Coronary artery (tissue), 2 donors: ENCODE measurements around the gene SPC25.

Experiments used
- DNase-seq: peaks from one replicate; pipeline ENCODE4 v3.0.0-alpha.2; 2017; ENCODE audit warnings: low spot score
- H3K27ac ChIP-seq, 2 donors: fragments of 200-600 bp; sonication (generic); one replicate each; pipeline ENCODE4 v1.5.1; 2016 to 2019
- H3K4me3 ChIP-seq: fragments of 200-600 bp; sonication (generic); 2 replicates; pipeline ENCODE4 v1.5.1; 2016; ENCODE audit warnings: mild to moderate bottlenecking, moderate library complexity
- TF ChIP-seq, protein P1 (sequence below): fragments of 200-600 bp; sonication (generic); IDR thresholded peaks from one replicate; pipeline ENCODE4 v1.5.1; 2019; ENCODE audit warnings: antibody characterized with exemption

Gene SPC25

DNA sequence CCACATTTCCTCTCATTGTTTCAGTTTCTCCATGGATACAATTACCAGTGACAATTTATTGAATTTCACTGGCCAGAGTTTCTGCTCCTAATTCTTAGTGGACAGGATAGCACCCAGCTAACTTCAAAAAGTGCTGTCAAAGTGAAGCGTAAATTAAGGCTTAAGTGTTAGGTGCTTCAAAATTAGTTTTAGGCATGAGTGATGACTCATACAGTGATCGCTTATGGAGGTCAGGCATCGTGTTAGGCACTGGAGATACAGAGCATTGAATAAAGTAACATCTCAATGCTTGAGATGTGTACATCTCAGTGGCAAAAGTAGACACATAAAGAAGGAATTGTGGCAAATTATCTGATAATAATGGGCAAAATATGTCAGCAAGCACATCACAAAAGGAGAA is 47.0 kb downstream of the SPC25 start:
- H3K4me3 ChIP-seq, result no peak overlapping the region
- DNase-seq, result no peak
- H3K27ac ChIP-seq, result no peak overlapping the region
- TF ChIP-seq, protein P1, sequence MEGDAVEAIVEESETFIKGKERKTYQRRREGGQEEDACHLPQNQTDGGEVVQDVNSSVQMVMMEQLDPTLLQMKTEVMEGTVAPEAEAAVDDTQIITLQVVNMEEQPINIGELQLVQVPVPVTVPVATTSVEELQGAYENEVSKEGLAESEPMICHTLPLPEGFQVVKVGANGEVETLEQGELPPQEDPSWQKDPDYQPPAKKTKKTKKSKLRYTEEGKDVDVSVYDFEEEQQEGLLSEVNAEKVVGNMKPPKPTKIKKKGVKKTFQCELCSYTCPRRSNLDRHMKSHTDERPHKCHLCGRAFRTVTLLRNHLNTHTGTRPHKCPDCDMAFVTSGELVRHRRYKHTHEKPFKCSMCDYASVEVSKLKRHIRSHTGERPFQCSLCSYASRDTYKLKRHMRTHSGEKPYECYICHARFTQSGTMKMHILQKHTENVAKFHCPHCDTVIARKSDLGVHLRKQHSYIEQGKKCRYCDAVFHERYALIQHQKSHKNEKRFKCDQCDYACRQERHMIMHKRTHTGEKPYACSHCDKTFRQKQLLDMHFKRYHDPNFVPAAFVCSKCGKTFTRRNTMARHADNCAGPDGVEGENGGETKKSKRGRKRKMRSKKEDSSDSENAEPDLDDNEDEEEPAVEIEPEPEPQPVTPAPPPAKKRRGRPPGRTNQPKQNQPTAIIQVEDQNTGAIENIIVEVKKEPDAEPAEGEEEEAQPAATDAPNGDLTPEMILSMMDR, result no peak

DNA sequence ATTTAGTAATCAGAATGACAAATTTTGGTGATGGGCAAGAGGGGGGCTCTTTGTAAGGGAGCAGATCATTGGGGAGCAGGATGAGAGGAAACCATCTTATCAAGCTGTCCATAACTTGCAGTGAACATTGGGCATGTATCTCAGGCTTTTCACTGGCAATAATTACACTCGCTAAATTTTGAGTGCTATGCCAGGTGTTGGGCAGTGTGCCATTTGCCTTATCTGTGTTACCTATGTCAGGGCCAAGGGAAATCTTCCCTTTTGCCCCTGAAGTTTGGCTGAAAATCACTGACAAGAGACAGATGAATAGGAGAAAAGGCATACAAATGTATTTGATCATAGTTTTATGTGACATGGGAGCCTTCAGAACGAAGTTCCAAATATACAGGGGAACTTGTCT is 48.8 kb downstream of the SPC25 start:
- TF ChIP-seq, protein P1, result no peak
- Histone ChIP-seq H3K4me3 (no peak overlapping the region), H3K27ac (no peak overlapping the region)
- DNase-seq, result no peak

DNA sequence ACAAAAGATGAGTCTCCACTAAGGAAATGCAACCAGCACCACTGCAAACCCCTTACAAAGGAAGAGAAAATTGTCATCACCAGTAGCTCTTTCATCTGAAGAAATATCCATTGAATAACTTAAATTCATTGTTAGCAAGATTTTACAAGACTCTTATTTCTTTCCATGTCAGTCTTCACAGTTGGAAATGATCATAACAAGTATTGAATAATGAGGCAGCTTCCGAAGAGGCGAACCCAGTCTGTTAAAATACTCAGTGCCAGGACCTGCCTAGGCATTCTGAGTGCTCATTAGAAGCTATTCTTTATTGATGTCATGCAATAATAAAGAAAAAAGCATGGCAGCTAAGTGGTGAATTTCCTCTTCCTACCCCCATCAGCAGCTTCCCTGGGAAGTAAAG is 54.3 kb downstream of the SPC25 start:
- no peak for DNase-seq
- TF ChIP-seq, protein P1, result no peak
- Histone ChIP-seq H3K27ac (no peak overlapping the region), H3K4me3 (no peak overlapping the region)

DNA sequence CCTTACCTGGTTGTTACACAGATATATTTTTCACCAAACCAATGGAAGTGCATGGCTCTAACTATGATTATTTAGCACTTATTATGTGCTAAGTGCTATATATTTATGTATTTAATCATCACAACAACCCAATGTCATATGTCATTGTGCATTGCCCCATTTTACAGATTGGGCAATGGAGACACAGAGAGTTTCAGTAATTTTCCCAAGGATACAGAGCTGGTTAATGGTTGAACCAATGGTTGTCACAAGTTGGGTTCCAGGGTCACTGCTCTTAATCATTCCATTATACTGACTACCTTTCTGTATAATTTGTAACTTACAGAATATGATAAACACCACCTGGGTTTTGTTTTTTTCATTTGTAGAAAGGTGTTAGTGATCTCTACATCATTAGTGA is 58.6 kb downstream of the SPC25 start:
- no peak overlapping the region for H3K4me3 ChIP-seq
- no peak for DNase-seq
- TF ChIP-seq, protein P1, result no peak
- no peak overlapping the region for H3K27ac ChIP-seq

DNA sequence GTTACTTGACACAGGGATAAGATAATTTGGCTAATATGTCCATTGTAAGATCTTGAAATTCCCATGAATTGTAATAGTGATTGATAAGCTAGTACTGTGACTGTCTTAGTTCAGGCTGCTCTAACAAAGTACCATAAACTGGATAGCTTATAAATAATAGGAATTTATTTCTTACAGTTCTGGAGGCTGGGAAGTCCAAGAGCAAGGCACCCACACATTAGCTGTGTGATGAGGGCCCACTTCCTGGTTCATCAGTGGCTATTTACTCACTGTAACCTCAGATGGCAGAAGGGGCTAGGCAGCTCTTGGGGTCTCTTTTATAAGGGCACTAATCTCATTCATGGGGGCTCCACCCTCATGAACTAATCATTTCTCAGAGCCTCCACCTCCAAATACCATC is 59.3 kb downstream of the SPC25 start:
- DNase-seq, result no peak
- no peak overlapping the region for H3K27ac ChIP-seq
- TF ChIP-seq, protein P1, result no peak
- H3K4me3 ChIP-seq, result no peak overlapping the region

DNA sequence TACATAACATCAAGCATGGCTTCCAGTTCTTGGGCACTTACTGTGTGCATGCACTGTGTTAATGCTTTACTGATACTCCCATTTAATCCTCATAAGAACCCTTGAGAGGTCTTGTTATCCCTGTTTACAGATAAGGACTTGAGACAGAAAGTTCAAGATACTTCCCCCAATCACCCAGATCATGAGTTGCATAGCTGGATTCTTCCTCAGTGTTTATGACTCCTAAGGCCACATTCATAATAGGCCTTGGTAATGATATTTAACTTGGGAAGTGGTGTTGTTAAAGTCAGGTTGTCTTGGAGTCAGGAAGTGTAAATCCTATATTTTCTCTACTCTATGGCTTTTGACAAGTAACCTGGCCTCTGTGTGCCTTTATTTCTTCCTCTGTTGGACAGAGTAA is 65.1 kb downstream of the SPC25 start:
- no peak for DNase-seq
- TF ChIP-seq, protein P1, result no peak
- Histone ChIP-seq H3K27ac (no peak overlapping the region), H3K4me3 (no peak overlapping the region)

DNA sequence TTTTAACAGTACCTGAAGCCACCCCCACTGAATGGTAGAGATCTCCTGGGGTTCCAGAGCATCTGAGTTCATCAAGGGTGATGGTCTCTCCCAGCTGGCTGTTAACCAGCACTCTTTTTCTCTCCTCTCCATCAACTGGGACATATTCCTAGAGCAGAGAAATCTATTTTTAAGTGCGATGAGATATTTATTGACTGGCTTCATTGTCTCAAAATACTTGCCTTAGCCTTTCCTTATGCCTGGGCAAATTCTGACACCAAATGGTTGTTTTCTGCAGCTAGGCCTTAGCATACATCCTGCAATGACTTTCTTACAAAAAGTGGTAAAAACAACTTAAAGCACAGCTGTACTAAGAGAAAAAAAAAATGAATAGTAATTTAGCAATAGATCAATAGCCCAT is 68.2 kb downstream of the SPC25 start:
- no peak for DNase-seq
- Histone ChIP-seq H3K27ac (no peak overlapping the region), H3K4me3 (no peak overlapping the region)
- TF ChIP-seq, protein P1, result no peak
